HepG2 (cell line): ENCODE results near the gene FIBP. TPM values are rescaled to one million over a fixed set of nuclear protein-coding genes. Genes with fewer than 3 reads are reported as not detected.

Experiments
- ATAC-seq: fragments of 200-7000 bp; cut with Tn5 transposase; 3 replicates; pipeline ENCODE4 v1.9.1; 2020; ENCODE audit warnings: mild to moderate bottlenecking, moderate library complexity
- BruUV-seq: library from RNA; stranded (reverse); fragments of 400-500 nt; replicated peaks from 2 replicates; lab custom pipeline; 2021; lab: Mats Ljungman, UMichigan
- CTCF ChIA-PET: fragments of 300-600 bp; formaldehyde crosslinking; extraction: SDS; loops from one replicate; lab custom pipeline; 2021; ENCODE audit warnings: low total read pairs, inconsistent platforms, low intra/inter-chr PET ratio; lab: Yijun Ruan, JAX
- POLR2A ChIA-PET: fragments of 350-600 bp; sonication (Branson Sonifier 250); formaldehyde crosslinking; loops from one replicate; lab custom pipeline; 2020; ENCODE audit warnings: antibody characterized with exemption, inconsistent platforms; lab: Yijun Ruan, JAX
- DNase-seq: peaks from one replicate; pipeline ENCODE4 v3.0.0-alpha.2; 2015; ENCODE audit warnings: low spot score
- FAIRE-seq: peaks from 3 replicates; lab custom pipeline; 2011; peaks lifted over from hg19 to GRCh38; lab: Jason Lieb, UNC
- H2AFZ ChIP-seq: one replicate; pipeline ENCODE4 v1.6.1; 2011; ENCODE audit warnings: low read length, inconsistent platforms
- H3K27ac ChIP-seq: fragments of 300-600 bp; 3 replicates; pipeline ENCODE4 v1.8.0; 2011; ENCODE audit warnings: mixed run types, mild to moderate bottlenecking, mixed read lengths, low read length, inconsistent platforms; ENCODE audit not compliant: insufficient read depth; ENCODE audit errors: extremely low read length
- H3K27me3 ChIP-seq, 2 experiments: fragments of 200-600 bp in 1 of 2; 2 replicates in 1 of 2; 3 replicates in 1 of 2; pipeline versions ENCODE4 v1.6.0 to v1.8.0; 2011; ENCODE audit warnings: low read length in 2 of 2, mild to moderate bottlenecking in 2 of 2, moderate library complexity in 2 of 2, inconsistent platforms in 1 of 2; ENCODE audit not compliant: insufficient read depth in 2 of 2, control insufficient read depth in 1 of 2
- H3K36me3 ChIP-seq, 2 experiments: fragments of 200-600 bp in 1 of 2; replicated peaks in 1 of 2; 2 replicates in 1 of 2; 3 replicates in 1 of 2; pipeline versions ENCODE4 v1.5.1 to v1.8.0; 2011; ENCODE audit warnings: low read length in 2 of 2, inconsistent platforms in 1 of 2; ENCODE audit not compliant: insufficient read depth in 2 of 2, control insufficient read depth in 1 of 2
- H3K4me1 ChIP-seq: 2 replicates; pipeline ENCODE4 v1.5.1; 2012; ENCODE audit warnings: low read length, inconsistent platforms; ENCODE audit not compliant: insufficient read depth
- H3K4me2 ChIP-seq: 2 replicates; pipeline ENCODE4 v1.6.0; 2011; ENCODE audit warnings: low read depth, low read length, inconsistent platforms
- H3K4me3 ChIP-seq, 3 experiments: fragments of 200-600 bp in 1 of 3; sonication (generic), shearing (Covaris generic) in 1 of 3; replicated peaks in 1 of 3; 2 replicates each; pipeline ENCODE4 v1.5.1; 2011 to 2016; ENCODE audit warnings: low read length in 3 of 3, inconsistent platforms in 2 of 3, low read depth in 2 of 3, mild to moderate bottlenecking in 2 of 3, control low read depth in 1 of 3, mixed read lengths in 1 of 3; ENCODE audit not compliant: insufficient read depth in 1 of 3
- H3K79me2 ChIP-seq: one replicate; pipeline ENCODE4 v1.6.1; 2011; ENCODE audit warnings: low read length, inconsistent platforms; ENCODE audit not compliant: insufficient read depth
- H3K9ac ChIP-seq: 2 replicates; pipeline ENCODE4 v1.6.0; 2011; ENCODE audit warnings: mild to moderate bottlenecking, low read depth, low read length, inconsistent platforms; ENCODE audit not compliant: insufficient read depth
- H3K9me3 ChIP-seq: 2 replicates; pipeline ENCODE4 v1.5.1; 2012; ENCODE audit warnings: mild to moderate bottlenecking, low read length
- H4K20me1 ChIP-seq: 2 replicates; pipeline ENCODE4 v1.6.0; 2011; ENCODE audit warnings: inconsistent platforms, mild to moderate bottlenecking, low read length, moderate library complexity; ENCODE audit not compliant: insufficient read depth
- ARID2 ChIP-seq: sonication (generic); formaldehyde crosslinking; IDR thresholded peaks from 2 replicates; pipeline ENCODE4 v1.8.1; 2022; ENCODE audit warnings: mild to moderate bottlenecking, missing genetic modification reagents, borderline replicate concordance
- CBFB ChIP-seq: sonication (generic); formaldehyde crosslinking; IDR thresholded peaks from 2 replicates; pipeline ENCODE4 v1.4.0; 2020; ENCODE audit warnings: missing genetic modification reagents
- CENPX ChIP-seq: sonication (generic); formaldehyde crosslinking; IDR thresholded peaks from 2 replicates; pipeline ENCODE4 v1.9.0; 2021; ENCODE audit warnings: mild to moderate bottlenecking, missing genetic modification reagents, moderate library complexity
- KIAA2018 ChIP-seq: sonication (generic); formaldehyde crosslinking; IDR thresholded peaks from 2 replicates; pipeline ENCODE4 v1.5.0; 2020; ENCODE audit warnings: mild to moderate bottlenecking, missing genetic modification reagents, borderline replicate concordance
- PLSCR1 ChIP-seq: sonication (generic); formaldehyde crosslinking; IDR thresholded peaks from 2 replicates; pipeline ENCODE4 v1.5.0; 2020; ENCODE audit warnings: missing genetic modification reagents, mild to moderate bottlenecking, borderline replicate concordance
- RORA ChIP-seq: sonication (generic); formaldehyde crosslinking; IDR thresholded peaks from 2 replicates; pipeline ENCODE4 v1.5.0; 2020; ENCODE audit warnings: mild to moderate bottlenecking, missing genetic modification reagents, moderate library complexity
- TFDP1 ChIP-seq: IDR thresholded peaks from 2 replicates; pipeline ENCODE4 v1.6.1; 2016; ENCODE audit warnings: missing compliant biosample characterization, missing genetic modification reagents, borderline replicate concordance
- ZNF766 ChIP-seq: sonication (generic); formaldehyde crosslinking; IDR thresholded peaks from 2 replicates; pipeline ENCODE4 v1.5.0; 2020; ENCODE audit warnings: missing genetic modification reagents, borderline replicate concordance
- WGBS: methylation state at CpG from one replicate; pipeline ENCODE4 v1.1.6; 2017; ENCODE audit warnings: low lambda C conversion rate; 5-methylcytosine and 5-hydroxymethylcytosine counted together
- in situ Hi-C: cut with HindIII; loops from 2 replicates; pipeline ENCODE4 v1.10.0; 2017; ENCODE audit warnings: low pct_unique_long_range_greater_than_20kb; ENCODE audit not compliant: extremely low pct_ligation_motif_present
- intact Hi-C: fragments of 100-400 bp; cut with micrococcal nuclease; formaldehyde crosslinking; loops from one replicate; pipeline ENCODE4 v1.10.0; 2022; ENCODE audit not compliant: unreplicated experiment
- polyA plus RNA-seq, 8 experiments: library from polyadenylated mRNA; depleted of rRNA in 3 of 8; stranded (reverse) in 7 of 8; unstranded in 1 of 8; fragments of >200 nt; fragmentation: Illumina TruSeq in 4 of 8; extraction: Trizol in 4 of 8; gene quantifications; 2 replicates each; pipeline versions ENCODE4 v1.2.1 to v1.2.3, GENCODE V29; 2011 to 2016; ENCODE audit warnings: low read depth in 4 of 8, missing spikeins in 1 of 8, mixed read lengths in 1 of 8; ENCODE audit not compliant: insufficient read depth in 1 of 8
- total RNA-seq, 5 experiments: library from RNA; depleted of rRNA; stranded (reverse); fragments of >200 nt; fragmentation: Illumina TruSeq; extraction: Trizol; gene quantifications; 2 replicates each; pipeline ENCODE4 v1.2.3, GENCODE V29; 2016; ENCODE audit warnings: low read depth in 1 of 5
- TF ChIP-seq, protein P1 (sequence below): sonication (generic); formaldehyde crosslinking; IDR thresholded peaks from 2 replicates; pipeline ENCODE4 v1.5.1; 2020; ENCODE audit warnings: mild to moderate bottlenecking, missing genetic modification reagents, moderate library complexity

FIBP gene
- total and polyA plus RNA-seq, 2 of the 13 experiments (the other 11 are each of a cell fraction or from before 2014, with no cell fraction given) = 42.9 to 62.1 TPM

- TF ChIP-seq KIAA2018 (no peak), CENPX (CRISPR knock-in tag) (no peak), RORA (CRISPR knock-in tag) (no peak)
These were observed 34.3 kb upstream of the FIBP start (continued) for GRCh38 chr11:65922565-65922964.

- CTCF ChIA-PET = no interaction called here
- no peak for FAIRE-seq
- no peak for ATAC-seq
- Histone ChIP-seq H3K36me3 (no peaks in the 10 kb centered on the region; a peak in 1 of 5 replicates), H3K4me3 (no peak overlapping the region), H2AFZ (no peak overlapping the region), H3K4me1 (peaks cover 25% of the 10 kb centered on the region), H3K27me3 (no peaks in the 10 kb centered on the region), H3K4me2 (no peak overlapping the region), H3K9me3 (no peaks in the 10 kb centered on the region), H3K9ac (no peak overlapping the region), H3K79me2 (peaks cover 11% of the 10 kb centered on the region), H4K20me1 (no peaks in the 10 kb centered on the region), H3K27ac (no peak overlapping the region)
- BruUV-seq = no TSS peak
- 100% methylated on average over 5 of the region's 10 CpGs for WGBS
- no peak for DNase-seq
- in situ Hi-C loops (no loop called here), intact Hi-C loops (no loop called here)
- POLR2A ChIA-PET = no interaction called here
- no peak for TF ChIP-seq CBFB (CRISPR knock-in tag)
- TF ChIP-seq PLSCR1 (CRISPR knock-in tag) = no peak
- no peak for TF ChIP-seq TFDP1
- no peak for TF ChIP-seq ARID2
- no peak for TF ChIP-seq ZNF766 (CRISPR knock-in tag)
- TF ChIP-seq, protein P1, sequence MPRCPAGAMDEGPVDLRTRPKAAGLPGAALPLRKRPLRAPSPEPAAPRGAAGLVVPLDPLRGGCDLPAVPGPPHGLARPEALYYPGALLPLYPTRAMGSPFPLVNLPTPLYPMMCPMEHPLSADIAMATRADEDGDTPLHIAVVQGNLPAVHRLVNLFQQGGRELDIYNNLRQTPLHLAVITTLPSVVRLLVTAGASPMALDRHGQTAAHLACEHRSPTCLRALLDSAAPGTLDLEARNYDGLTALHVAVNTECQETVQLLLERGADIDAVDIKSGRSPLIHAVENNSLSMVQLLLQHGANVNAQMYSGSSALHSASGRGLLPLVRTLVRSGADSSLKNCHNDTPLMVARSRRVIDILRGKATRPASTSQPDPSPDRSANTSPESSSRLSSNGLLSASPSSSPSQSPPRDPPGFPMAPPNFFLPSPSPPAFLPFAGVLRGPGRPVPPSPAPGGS (CRISPR knock-in tag) = no peak
These were observed 33.6 kb upstream of the FIBP start for GRCh38 chr11:65921876-65922275.
